K562 treated with DMSO at 1 percent for 48 hours (cell line): ENCODE measurements around the gene UGT1A3. TPM values are rescaled to one million over a fixed set of nuclear protein-coding genes. Genes with fewer than 3 reads are reported as not detected.

Experiments
- total RNA-seq: library from RNA; unstranded; fragments of 300-600 nt; gene quantifications from 2 replicates; pipeline ENCODE4 v1.2.3, GENCODE V29; 2022; ENCODE audit warnings: low replicate concordance; ENCODE audit errors: extremely low read depth

UGT1A3 gene
- not detected in 2 replicates for total RNA-seq

GRCh38 chr2:233728723-233729301, at the start of gene UGT1A3:
TSS of gene UGT1A3 (plus strand) at chr2:233729042. CDS start at chr2:233729127, 85 bp downstream.

GRCh38 chr2:233681521-233682099, 47.2 kb upstream of the UGT1A3 start, which contains the start of gene UGT1A7:
TSS of gene UGT1A7 (plus strand) at chr2:233681901. CDS start at chr2:233681938, 37 bp downstream.

GRCh38 chr2:233692648-233693047, 36.2 kb upstream of the UGT1A3 start, which contains the start of gene UGT1A6:
TSS of gene UGT1A6 (plus strand) at chr2:233692890. CDS start at chr2:233693005, 115 bp downstream.

GRCh38 chr2:233712611-233713261, 16.1 kb upstream of the UGT1A3 start, which contains the start of gene UGT1A5:
TSS of gene UGT1A5 (plus strand) at chr2:233712907. CDS start at chr2:233712992, 85 bp downstream.

GRCh38 chr2:233718552-233718951, 10.3 kb upstream of the UGT1A3 start, which contains the start of gene UGT1A4:
TSS of gene UGT1A4 (plus strand) at chr2:233718736. CDS start at chr2:233718821, 85 bp downstream.

GRCh38 chr2:233760043-233760442, 31.2 kb downstream of the UGT1A3 start, which contains the start of gene UGT1A1:
TSS of gene UGT1A1 (plus strand) at chr2:233760270. CDS start at chr2:233760288, 18 bp downstream.

GRCh38 chr2:233778030-233778429, 49.2 kb downstream of the UGT1A3 start, which contains the start of gene MROH2A:
TSS of gene MROH2A (plus strand) at chr2:233778330. CDS start at chr2:233779359, 1,029 bp downstream.

Other genes with a start within 250 kb of the UGT1A3 start
- not detected in 2 replicates for gene USP40, start 162.3 kb upstream of the UGT1A3 start, total RNA-seq
- not detected in 2 replicates for gene UGT1A8, start 111.4 kb upstream of the UGT1A3 start, total RNA-seq
- gene UGT1A10, start 92.6 kb upstream of the UGT1A3 start, total RNA-seq = not detected in 2 replicates
- not detected in 2 replicates for gene UGT1A9, start 57.1 kb upstream of the UGT1A3 start, total RNA-seq
- not detected in 2 replicates for gene UGT1A7, start 47.1 kb upstream of the UGT1A3 start, total RNA-seq
- not detected in 2 replicates for gene UGT1A6, start 36.2 kb upstream of the UGT1A3 start, total RNA-seq
- gene UGT1A5, start 16.1 kb upstream of the UGT1A3 start, total RNA-seq = not detected in 2 replicates
- not detected in 2 replicates for gene UGT1A4, start 10.3 kb upstream of the UGT1A3 start, total RNA-seq
- gene UGT1A1, start 31.2 kb downstream of the UGT1A3 start, total RNA-seq = not detected in 2 replicates
- gene MROH2A, start 49.3 kb downstream of the UGT1A3 start, total RNA-seq = not detected in 2 replicates
- gene HJURP, start 125.5 kb downstream of the UGT1A3 start, total RNA-seq = not detected in 2 replicates
- not detected in 2 replicates for gene TRPM8, start 188.3 kb downstream of the UGT1A3 start, total RNA-seq